PC-9 (cell line): Measurements from ENCODE around the gene ELMOD1.

Experiments
- CTCF ChIP-seq: fragments of 200-600 bp; sonication (generic); conservative IDR thresholded peaks from 2 replicates; pipeline ENCODE4 v1.6.1; 2017; ENCODE audit warnings: mixed run types, antibody characterized with exemption, mild to moderate bottlenecking, moderate library complexity
- EZH2 ChIP-seq: fragments of 200-600 bp; sonication (generic); IDR thresholded peaks from 2 replicates; pipeline ENCODE4 v1.8.0; 2017; ENCODE audit warnings: antibody characterized with exemption, low read depth

GRCh38 chr11:107631931-107632330 lies 41.0 kb downstream of the ELMOD1 start:
- TF ChIP-seq CTCF (no peak), EZH2 (no peak)
